ENCODE measurements around the gene USP35. TPM values are rescaled to one million over a fixed set of nuclear protein-coding genes. Genes with fewer than 3 reads are reported as not detected.

Gene USP35
- total RNA-seq, 1 experiment from 2014 or later = 10.6 TPM

- no peak for TF ChIP-seq USF1 (CRISPR knock-in tag; IDR thresholded peaks at IDR 0.05)
- no peak for TF ChIP-seq JUN (CRISPR knock-in tag; IDR thresholded peaks at IDR 0.05)
- no peak for TF ChIP-seq NR3C1 (CRISPR knock-in tag; conservative IDR thresholded peaks at IDR 0.05; ENCODE audit: low read depth)
- no peak for TF ChIP-seq NFE2L1 (CRISPR knock-in tag; IDR thresholded peaks at IDR 0.05)
- no peak for TF ChIP-seq MXD4 (CRISPR knock-in tag; IDR thresholded peaks at IDR 0.05; ENCODE audit: borderline replicate concordance)
- TF ChIP-seq, protein P1, sequence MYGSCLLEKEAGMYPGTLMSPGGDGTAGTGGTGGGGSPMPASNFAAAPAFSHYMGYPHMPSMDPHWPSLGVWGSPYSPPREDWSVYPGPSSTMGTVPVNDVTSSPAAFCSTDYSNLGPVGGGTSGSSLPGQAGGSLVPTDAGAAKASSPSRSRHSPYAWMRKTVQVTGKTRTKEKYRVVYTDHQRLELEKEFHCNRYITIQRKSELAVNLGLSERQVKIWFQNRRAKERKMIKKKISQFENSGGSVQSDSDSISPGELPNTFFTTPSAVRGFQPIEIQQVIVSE (CRISPR knock-in tag; IDR thresholded peaks at IDR 0.05; ENCODE audit: borderline replicate concordance) = no peak
- TF ChIP-seq IRF1 (CRISPR knock-in tag; IDR thresholded peaks at IDR 0.05) = no peak
Observed at GRCh38 chr11:78150346-78150745, 38.4 kb upstream of the USP35 start (continued).

GRCh38 chr11:78150754-78151153, 38.0 kb upstream of the USP35 start:
- H3K27me3 Mint-ChIP-seq (ENCODE audit: low read depth) = no peaks in the 10 kb centered on the region
- TF ChIP-seq, protein P2, sequence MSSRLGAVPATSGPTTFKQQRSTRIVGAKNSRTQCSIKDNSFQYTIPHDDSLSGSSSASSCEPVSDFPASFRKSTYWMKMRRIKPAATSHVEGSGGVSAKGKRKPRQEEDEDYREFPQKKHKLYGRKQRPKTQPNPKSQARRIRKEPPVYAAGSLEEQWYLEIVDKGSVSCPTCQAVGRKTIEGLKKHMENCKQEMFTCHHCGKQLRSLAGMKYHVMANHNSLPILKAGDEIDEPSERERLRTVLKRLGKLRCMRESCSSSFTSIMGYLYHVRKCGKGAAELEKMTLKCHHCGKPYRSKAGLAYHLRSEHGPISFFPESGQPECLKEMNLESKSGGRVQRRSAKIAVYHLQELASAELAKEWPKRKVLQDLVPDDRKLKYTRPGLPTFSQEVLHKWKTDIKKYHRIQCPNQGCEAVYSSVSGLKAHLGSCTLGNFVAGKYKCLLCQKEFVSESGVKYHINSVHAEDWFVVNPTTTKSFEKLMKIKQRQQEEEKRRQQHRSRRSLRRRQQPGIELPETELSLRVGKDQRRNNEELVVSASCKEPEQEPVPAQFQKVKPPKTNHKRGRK (CRISPR knock-in tag; IDR thresholded peaks at IDR 0.05; ENCODE audit: borderline replicate concordance) = no peak
- TF ChIP-seq CTCF (IDR thresholded peaks at IDR 0.05) (no peak), GABPB1 (CRISPR knock-in tag; IDR thresholded peaks at IDR 0.05) (no peak), TEAD1 (CRISPR knock-in tag; IDR thresholded peaks at IDR 0.05) (no peak), JUN (CRISPR knock-in tag; IDR thresholded peaks at IDR 0.05) (no peak), ETV6 (CRISPR knock-in tag; IDR thresholded peaks at IDR 0.05) (no peak), MAX (CRISPR knock-in tag; IDR thresholded peaks at IDR 0.05) (no peak)
- TF ChIP-seq, protein P3, sequence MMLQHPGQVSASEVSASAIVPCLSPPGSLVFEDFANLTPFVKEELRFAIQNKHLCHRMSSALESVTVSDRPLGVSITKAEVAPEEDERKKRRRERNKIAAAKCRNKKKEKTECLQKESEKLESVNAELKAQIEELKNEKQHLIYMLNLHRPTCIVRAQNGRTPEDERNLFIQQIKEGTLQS (CRISPR knock-in tag; conservative IDR thresholded peaks at IDR 0.05) = no peak
- TF ChIP-seq, protein P4, sequence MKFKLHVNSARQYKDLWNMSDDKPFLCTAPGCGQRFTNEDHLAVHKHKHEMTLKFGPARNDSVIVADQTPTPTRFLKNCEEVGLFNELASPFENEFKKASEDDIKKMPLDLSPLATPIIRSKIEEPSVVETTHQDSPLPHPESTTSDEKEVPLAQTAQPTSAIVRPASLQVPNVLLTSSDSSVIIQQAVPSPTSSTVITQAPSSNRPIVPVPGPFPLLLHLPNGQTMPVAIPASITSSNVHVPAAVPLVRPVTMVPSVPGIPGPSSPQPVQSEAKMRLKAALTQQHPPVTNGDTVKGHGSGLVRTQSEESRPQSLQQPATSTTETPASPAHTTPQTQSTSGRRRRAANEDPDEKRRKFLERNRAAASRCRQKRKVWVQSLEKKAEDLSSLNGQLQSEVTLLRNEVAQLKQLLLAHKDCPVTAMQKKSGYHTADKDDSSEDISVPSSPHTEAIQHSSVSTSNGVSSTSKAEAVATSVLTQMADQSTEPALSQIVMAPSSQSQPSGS (CRISPR knock-in tag; IDR thresholded peaks at IDR 0.05; ENCODE audit: borderline replicate concordance, low read depth) = no peak
- peaks cover 8% of the 10 kb centered on the region for H3K4me1 Mint-ChIP-seq
- ChIA-PET CTCF (no interaction called here), POLR2A (no interaction called here)
- H3K36me3 Mint-ChIP-seq = no peaks in the 10 kb centered on the region
- no peak overlapping the region for H3K27ac Mint-ChIP-seq
- no peak overlapping the region for H3K4me3 Mint-ChIP-seq
- H3K9me3 Mint-ChIP-seq = no peaks in the 10 kb centered on the region
- no peak for DNase-seq (ENCODE audit: low spot score)
- ATAC-seq = no peak

- ChIA-PET CTCF (no interaction called here), POLR2A (no interaction called here)
- Mint-ChIP-seq H3K27me3 (ENCODE audit: low read depth) (no peaks in the 10 kb centered on the region), H3K27ac (no peak overlapping the region), H3K36me3 (no peaks in the 10 kb centered on the region), H3K4me3 (no peak overlapping the region), H3K4me1 (peaks cover 8% of the 10 kb centered on the region), H3K9me3 (no peaks in the 10 kb centered on the region)
- DNase-seq (ENCODE audit: low spot score) (no peak), ATAC-seq (no peak)
- TF ChIP-seq ZNF138 (CRISPR knock-in tag; conservative IDR thresholded peaks at IDR 0.05) (no peak), ATF1 (CRISPR knock-in tag; IDR thresholded peaks at IDR 0.05) (no peak), MLX (CRISPR knock-in tag; IDR thresholded peaks at IDR 0.05) (no peak), JUN (CRISPR knock-in tag; IDR thresholded peaks at IDR 0.05) (no peak), NR2C2 (CRISPR knock-in tag; IDR thresholded peaks at IDR 0.05) (no peak), OVOL2 (CRISPR knock-in tag; IDR thresholded peaks at IDR 0.05; ENCODE audit: borderline replicate concordance) (no peak), TP53 (CRISPR knock-in tag; IDR thresholded peaks at IDR 0.05) (no peak)
- TF ChIP-seq, protein P5, sequence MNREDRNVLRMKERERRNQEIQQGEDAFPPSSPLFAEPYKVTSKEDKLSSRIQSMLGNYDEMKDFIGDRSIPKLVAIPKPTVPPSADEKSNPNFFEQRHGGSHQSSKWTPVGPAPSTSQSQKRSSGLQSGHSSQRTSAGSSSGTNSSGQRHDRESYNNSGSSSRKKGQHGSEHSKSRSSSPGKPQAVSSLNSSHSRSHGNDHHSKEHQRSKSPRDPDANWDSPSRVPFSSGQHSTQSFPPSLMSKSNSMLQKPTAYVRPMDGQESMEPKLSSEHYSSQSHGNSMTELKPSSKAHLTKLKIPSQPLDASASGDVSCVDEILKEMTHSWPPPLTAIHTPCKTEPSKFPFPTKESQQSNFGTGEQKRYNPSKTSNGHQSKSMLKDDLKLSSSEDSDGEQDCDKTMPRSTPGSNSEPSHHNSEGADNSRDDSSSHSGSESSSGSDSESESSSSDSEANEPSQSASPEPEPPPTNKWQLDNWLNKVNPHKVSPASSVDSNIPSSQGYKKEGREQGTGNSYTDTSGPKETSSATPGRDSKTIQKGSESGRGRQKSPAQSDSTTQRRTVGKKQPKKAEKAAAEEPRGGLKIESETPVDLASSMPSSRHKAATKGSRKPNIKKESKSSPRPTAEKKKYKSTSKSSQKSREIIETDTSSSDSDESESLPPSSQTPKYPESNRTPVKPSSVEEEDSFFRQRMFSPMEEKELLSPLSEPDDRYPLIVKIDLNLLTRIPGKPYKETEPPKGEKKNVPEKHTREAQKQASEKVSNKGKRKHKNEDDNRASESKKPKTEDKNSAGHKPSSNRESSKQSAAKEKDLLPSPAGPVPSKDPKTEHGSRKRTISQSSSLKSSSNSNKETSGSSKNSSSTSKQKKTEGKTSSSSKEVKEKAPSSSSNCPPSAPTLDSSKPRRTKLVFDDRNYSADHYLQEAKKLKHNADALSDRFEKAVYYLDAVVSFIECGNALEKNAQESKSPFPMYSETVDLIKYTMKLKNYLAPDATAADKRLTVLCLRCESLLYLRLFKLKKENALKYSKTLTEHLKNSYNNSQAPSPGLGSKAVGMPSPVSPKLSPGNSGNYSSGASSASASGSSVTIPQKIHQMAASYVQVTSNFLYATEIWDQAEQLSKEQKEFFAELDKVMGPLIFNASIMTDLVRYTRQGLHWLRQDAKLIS (CRISPR knock-in tag; IDR thresholded peaks at IDR 0.05; ENCODE audit: borderline replicate concordance) = no peak
Observed at GRCh38 chr11:78151804-78152203, 36.9 kb upstream of the USP35 start.
